ENCODE data around the gene ENPP7.

The ENPP7 gene

DNA sequence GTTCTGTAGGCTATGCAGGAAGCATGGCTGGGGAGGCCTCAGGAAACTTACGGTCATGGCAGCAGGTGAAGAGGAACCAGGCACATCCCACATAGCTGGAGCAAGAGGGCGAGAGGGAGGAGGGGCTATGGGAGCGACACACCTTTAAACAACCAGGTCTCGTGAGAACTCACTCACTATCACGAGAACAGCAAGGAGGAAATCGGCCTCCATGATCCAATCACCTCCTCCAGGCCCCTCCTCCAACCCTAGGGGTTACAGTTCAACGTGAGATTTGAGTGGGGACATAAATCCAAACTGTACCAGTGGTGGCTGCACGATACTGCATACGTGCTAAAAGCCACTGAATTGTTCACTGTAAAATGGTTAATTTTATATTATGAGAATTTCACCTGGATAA is 26.1 kb upstream of the ENPP7 start:
- no peak for DNase-seq (ENCODE audit: low read depth)

GRCh38 chr17:79705674-79706073 is 25.1 kb upstream of the ENPP7 start:
- no peak for DNase-seq (ENCODE audit: low read depth)

DNA sequence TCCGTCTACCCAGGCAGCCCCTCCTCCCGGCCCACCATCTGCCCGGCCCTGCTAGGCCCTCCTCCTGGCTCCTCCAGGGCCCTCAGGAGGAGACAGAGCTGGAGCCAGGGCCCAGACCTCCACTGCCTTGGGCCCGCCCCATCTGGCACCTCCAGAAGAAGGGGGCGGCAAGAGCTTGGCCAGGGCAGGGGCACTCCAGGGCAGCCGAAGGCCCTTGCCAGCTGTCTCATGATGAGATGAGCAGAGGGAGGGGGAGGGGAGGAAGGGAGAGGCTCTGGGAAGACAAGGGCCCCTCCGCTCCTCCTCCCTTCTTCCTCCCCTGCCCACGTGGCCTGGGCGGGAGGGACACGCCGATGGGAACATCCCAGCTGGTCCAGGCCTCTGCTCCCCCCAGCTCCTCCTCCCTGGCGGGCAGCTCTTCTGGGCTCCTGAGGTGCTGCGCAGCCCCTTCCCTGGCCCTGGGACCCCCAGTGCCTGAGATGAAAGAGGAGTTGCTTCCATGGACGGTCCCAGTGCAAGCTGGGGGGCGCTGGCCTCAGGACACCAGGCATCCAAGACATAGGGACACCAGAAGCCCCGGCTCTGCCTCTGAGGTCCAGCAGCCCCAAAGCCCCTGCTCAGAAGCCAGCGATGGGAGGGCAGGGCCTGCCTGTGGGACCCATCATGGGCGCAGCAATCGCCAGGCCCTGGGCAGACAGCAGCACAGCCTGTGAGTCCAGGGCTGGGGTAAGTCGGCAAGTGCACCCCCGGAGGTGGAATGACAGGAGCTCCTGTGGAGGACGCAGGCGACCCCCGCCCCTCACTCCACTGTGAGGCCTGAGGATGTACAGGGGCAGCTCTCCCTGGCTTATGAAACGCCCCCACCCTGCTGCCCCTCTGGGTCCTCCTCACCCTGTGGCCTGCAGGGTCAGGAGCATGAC is 23.6 kb upstream of the ENPP7 start:
- no peak for DNase-seq (ENCODE audit: low read depth)

GRCh38 chr17:79707931-79708891 is 22.5 kb upstream of the ENPP7 start:
- peak; percentile 46 for DNase-seq (ENCODE audit: low read depth)

DNA sequence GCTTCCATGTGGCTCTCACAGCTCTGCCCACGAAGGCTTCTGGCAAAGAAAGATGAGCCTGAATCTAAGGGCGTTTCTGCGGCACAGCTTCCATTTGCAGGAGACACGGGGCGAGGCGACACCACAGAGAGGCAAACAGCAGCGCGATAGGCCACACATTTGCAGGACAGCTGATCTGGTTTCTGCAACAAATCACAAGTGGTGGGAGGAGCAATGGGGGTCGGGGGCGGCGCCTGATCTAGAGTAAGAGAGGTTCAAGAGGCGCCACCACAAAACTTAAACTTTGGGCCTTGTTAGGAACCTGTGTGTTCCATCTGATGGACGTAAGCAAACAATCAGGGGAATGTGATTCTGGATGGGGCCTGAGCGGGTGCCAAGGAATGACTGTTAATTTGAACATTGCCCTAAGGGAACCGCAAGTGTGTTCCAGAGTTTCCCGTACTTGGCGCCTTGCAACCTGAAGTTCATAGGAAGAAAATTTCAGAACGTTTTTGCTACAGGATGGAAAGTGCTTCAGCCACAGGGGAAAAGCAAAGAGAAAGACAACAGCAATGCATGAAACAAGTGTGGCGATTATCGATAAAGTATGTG is 18.9 kb upstream of the ENPP7 start:
- no peak for DNase-seq (ENCODE audit: low read depth)

DNA sequence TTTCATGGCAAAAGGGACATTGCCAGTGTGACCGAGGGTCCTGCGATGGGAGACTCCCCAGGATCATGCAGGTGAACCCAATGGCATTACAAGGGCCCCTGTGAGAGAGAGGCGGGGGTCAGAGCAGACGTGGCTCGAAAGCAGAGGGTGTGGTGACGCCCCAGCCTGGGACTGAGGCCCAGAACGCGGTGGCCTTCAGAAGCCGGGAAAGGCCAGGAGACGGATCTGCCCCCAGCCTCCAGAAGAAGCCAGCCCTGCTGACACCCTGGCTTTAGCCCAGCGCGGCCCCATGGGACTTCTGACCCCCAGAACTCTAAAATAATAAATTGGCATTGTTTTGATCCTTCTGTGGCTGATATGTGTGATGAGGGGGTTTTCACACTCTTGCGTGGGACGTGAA is 17.4 kb upstream of the ENPP7 start:
- DNase-seq (ENCODE audit: low read depth): no peak

GRCh38 chr17:79714176-79715097 is 16.3 kb upstream of the ENPP7 start:
- no peak for DNase-seq (ENCODE audit: low read depth)

DNA sequence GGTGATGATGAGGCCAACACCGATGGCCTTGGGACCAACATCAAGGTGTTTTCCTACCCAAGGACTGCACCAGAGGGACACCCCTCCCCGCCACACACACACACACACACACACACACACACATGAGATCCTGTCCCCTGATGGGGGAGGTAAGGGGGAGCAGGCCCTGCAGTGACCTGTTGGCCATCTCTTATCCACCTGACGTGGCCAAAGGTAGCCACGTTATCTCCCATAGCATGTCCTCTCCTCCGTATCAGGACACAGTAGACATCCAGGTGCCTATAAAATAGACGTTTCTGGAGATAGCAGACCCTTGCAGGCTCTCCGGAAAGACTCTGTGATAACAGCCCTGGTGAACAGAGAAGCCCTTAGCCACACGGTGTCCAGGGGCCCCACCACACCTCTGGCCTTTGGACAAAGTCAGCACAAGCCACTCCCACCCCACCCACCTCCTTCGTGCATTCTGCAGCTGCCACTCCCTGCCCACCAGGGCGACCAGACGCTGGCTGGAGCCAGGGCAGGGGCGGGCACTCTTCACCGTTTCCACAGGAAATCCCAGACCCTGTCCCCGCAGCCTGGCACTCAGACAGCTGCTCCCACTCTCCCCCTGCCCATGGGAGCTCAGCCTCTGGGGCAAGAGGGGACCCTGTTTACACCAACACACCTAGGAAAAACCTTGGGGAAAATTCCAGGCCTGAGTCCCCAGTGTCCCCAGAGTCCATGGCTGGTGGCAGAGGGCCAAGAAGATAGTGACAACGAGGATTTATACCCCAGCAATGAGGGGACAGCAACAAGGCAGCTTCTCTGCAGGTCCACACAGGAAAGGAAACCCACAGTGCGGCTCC is 15.4 kb upstream of the ENPP7 start:
- DNase-seq (ENCODE audit: low read depth): no peak

- DNase-seq (ENCODE audit: low read depth): no peak
These were observed 14.6 kb upstream of the ENPP7 start for GRCh38 chr17:79715943-79716797.

DNA sequence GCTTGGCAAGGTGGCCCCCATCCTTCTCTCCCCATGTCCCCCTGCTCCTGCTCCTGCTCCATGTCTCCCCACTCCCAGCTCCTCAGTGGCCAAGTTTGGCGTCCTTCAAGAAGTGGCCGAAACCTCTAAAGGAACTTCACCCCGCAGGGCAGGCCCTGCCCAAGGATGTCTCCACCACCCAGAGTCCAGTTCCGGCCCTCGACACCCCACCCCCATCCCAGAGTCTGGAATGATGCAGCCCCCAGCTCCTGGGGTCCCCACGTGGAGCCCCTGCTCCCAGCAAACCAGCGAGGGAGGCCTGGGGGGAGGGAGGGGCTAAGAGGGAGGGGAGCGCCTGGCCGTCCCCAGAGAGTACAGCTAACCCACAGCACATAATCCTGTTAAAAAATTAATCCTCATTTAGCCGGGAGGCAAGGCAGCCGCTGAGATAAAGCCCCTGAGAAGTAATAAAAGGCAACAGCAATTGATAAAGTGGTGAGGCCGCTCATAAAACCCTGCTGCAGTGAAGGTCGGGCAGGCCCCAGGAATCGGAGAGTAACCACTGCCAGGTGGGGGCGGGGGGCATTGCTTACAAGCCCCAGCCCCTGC is 9.9 kb upstream of the ENPP7 start:
- DNase-seq (ENCODE audit: low read depth): no peak

DNA sequence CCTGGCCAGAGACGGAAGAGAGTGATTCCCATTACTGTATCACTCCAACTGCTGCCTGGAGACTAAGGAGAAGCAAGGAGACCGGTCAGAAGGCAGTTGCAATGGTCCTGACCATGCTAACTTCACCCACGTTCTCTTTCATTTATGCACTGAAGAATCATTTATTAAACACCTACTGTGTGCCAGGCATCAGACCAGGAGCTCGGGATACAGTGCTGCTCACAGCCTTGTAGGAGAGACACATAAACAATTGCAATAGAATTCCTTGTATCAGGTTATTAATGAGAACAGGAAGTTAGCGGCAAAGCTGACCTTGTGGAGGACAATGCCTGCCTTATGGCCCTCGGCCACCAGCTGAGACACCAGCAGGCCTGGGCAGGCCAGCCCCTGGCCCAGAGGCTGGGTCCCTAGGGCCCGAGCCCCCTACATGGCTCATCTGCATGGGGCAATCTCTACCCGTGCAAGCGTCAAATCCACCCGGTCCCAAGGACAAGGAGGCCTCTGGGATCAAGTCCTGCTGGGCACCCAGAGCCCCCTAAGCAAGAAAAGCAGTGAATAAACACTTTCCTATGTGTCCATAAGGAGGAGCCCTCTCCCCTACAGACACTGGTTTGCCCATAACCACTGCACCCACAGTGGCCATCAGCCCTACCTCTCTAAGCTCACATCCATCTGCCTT is 8.6 kb upstream of the ENPP7 start:
- DNase-seq (ENCODE audit: low read depth): no peak

DNA sequence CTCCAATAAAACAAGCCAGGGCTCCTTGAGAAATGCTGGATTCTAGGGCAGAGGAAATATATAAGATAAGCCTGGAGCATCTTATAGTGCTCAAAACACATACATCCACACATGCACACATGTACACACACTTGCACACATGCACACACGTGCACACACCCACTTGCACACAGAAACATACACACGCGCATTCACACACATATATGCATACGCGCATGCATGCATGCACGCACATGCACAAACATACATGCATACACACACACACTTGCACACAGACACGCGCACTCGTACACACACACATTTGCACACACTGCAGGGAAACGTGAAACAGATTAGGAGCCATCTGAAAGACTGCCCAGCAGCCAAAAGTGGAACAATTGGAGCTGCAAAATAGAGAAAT is 8.0 kb upstream of the ENPP7 start:
- DNase-seq (ENCODE audit: low read depth): no peak

GRCh38 chr17:79728169-79728907 is 2.4 kb upstream of the ENPP7 start:
- DNase-seq (ENCODE audit: low read depth): peak; percentile 69

DNA sequence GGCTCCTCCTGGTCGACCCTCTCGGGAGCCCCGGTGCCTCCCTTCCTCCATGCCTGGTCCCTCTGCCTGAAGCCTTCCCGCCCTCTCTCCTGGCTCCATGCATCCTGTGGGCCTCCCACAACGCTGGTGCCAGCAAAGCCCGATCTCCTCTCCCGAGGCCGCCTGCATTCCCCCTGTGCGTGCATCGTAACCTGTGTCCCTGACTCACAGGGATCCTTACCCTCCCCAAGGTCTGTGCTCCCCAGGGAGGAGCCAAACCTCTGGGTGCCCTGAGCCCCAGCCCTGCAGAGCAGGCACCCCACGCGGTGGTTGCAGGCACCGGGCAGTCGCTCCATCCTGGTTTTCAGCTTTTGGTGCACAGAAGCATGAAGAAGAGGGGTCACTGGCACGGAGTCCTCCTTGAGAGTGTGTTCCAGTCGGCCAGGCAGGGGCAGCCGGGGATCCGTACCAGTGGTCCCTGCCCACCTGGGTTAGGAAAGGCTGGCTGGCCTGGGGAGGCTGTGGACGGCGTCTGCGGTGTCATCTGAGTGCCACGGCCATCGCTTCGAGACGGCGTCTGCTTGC is 1.8 kb upstream of the ENPP7 start:
- no peak for DNase-seq (ENCODE audit: low read depth)

- no peak for DNase-seq (ENCODE audit: low read depth)
These were observed 982 bp upstream of the ENPP7 start for GRCh38 chr17:79729761-79730160.

GRCh38 chr17:79730437-79730768 is 340 bp upstream of the ENPP7 start:
- DNase-seq (ENCODE audit: low read depth): no peak

GRCh38 chr17:79732254-79732653 is 1.5 kb downstream of the ENPP7 start:
- DNase-seq (ENCODE audit: low read depth): no peak

All from activated T-cell treated with anti-CD3 and anti-CD28 coated beads for 1 hour (primary cell).